ENCODE results near the gene SPECC1. TPM values are rescaled to one million over a fixed set of nuclear protein-coding genes. Genes with fewer than 3 reads are reported as not detected.

Gene SPECC1
- polyA plus RNA-seq, 3 donors: 36.0 to 58.4 (median 50.5) TPM

DNA sequence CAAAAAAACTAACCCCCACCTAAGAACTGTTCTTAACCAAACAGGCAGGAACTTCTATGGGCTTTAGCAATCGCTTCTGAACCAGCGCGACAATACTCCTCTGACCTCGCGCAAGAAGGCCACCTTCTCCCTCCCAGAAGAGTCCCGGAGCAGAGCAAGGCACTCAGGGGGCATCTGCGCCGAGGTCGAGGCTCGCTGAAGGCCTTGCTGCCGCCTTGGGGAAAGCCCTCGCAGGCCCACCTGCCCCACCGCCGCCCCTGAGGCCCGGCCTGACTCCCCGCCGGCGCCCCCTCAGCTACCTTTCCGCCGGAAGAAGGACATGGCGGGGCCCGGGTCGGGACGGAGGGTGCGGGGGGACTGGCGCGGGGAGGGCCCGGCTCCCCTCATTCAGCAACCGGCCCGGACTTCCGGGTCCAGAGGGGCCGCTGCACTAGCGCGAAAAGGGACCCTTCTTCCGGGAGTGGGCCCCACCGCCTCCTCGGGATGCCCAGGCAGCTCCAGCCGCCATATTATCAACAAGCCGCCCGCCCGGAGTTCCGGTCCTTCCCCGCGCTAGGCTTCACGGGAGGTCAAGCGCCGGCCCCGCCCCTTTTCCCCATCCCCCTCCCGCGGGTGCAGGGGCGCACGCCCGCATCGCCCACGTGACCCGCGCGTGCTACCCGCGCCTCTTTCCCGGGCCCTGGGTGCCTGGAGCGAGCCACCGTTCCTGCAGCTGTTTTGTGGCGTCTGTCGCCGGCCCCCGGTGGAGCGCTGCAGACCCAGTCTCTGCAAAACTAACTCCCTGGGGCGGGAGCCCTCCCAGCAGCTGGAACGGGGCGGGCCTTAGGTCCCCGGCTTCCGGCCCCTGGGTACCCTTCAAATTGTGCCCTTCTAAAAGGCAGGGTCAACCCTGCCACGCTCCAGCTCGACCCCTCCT is 31.6 kb upstream of the SPECC1 start, which contains the start of gene AKAP10:
Gene AKAP10 (minus strand): TSS at position 536 of the 916 bp plus-strand sequence. CDS start 149 bp downstream, at position 387.
- TF ChIP-seq, protein P1, sequence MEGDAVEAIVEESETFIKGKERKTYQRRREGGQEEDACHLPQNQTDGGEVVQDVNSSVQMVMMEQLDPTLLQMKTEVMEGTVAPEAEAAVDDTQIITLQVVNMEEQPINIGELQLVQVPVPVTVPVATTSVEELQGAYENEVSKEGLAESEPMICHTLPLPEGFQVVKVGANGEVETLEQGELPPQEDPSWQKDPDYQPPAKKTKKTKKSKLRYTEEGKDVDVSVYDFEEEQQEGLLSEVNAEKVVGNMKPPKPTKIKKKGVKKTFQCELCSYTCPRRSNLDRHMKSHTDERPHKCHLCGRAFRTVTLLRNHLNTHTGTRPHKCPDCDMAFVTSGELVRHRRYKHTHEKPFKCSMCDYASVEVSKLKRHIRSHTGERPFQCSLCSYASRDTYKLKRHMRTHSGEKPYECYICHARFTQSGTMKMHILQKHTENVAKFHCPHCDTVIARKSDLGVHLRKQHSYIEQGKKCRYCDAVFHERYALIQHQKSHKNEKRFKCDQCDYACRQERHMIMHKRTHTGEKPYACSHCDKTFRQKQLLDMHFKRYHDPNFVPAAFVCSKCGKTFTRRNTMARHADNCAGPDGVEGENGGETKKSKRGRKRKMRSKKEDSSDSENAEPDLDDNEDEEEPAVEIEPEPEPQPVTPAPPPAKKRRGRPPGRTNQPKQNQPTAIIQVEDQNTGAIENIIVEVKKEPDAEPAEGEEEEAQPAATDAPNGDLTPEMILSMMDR (IDR thresholded peaks at IDR 0.05): no peak
- no peaks in the 10 kb centered on the region for H3K9me3 ChIP-seq (replicated peaks in 1 of 2; ENCODE audit: control insufficient read depth in 1 of 2, insufficient read depth in 1 of 2, low read length in 2 of 2)
- H3K4me3 ChIP-seq (replicated peaks in 1 of 3; ENCODE audit: low read depth in 2 of 3, low read length in 3 of 3): peak within 1 kb of the TSS; percentile 86 to 94 (median 88)
- Mint-ChIP-seq H3K9me3 (peaks cover 0 to 6% (median 0%) of the 10 kb centered on the region in 7 donors), H3K27ac (peak within 1 kb of the TSS; percentile 94 to 98 (median 97)), H3K4me3 (peak within 1 kb of the TSS; percentile 92 to 96), H3K4me1 (peaks cover 68% of the 10 kb centered on the region), H3K27me3 (ENCODE audit: low read depth in 3 of 3) (peaks cover 0 to under 1% (median 0%) of the 10 kb centered on the region in 3 donors), H3K36me3 (peaks cover 15 to 27% of the 10 kb centered on the region in 2 donors)
- peak within 1 kb of the TSS; percentile 66 for H3K4me2 ChIP-seq (replicated peaks; ENCODE audit: extremely low read depth, low read length, poor library complexity, severe bottlenecking)
- H3K4me1 ChIP-seq (ENCODE audit: control insufficient read depth in 1 of 2, insufficient read depth in 2 of 2, low read length in 2 of 2): peaks cover 51 to 74% of the 10 kb centered on the region in 2 donors
- H4K20me1 ChIP-seq (ENCODE audit: insufficient read depth, low read length): peaks cover 35% of the 10 kb centered on the region
- WGBS (ENCODE audit: insufficient coverage): under 1% methylated on average over 75 of the region's 75 CpGs
- H3K27me3 ChIP-seq (ENCODE audit: control insufficient read depth in 2 of 2, insufficient read depth in 2 of 2, low read length in 2 of 2): no peaks in the 10 kb centered on the region
- peak within 1 kb of the TSS; percentile 96 for H3K9ac ChIP-seq (ENCODE audit: insufficient read depth, low read length, poor library complexity, severe bottlenecking)
- H3K79me2 ChIP-seq (ENCODE audit: insufficient read depth, low read length): peaks cover 62% of the 10 kb centered on the region
- peak; percentile 79 to 85 (median 84) for DNase-seq
- H2AFZ ChIP-seq (ENCODE audit: insufficient read depth, low read depth, low read length, poor library complexity, severe bottlenecking): peak within 1 kb of the TSS; percentile 89
- intact Hi-C loops (cut with micrococcal nuclease): loop anchor here in 1 of 2 donors (10.0 kb wide), 1 partner anchor 113 kb away; the partner anchor contains the start of gene ULK2
- H3K27ac ChIP-seq (ENCODE audit: low read depth in 1 of 2, low read length in 2 of 2): peak within 1 kb of the TSS; percentile 91 to 95
- H3K36me3 ChIP-seq (replicated peaks in 1 of 2; ENCODE audit: control insufficient read depth in 1 of 2, insufficient read depth in 2 of 2, low read length in 2 of 2): peaks cover 0 to 20% of the 10 kb centered on the region in 2 donors

DNA sequence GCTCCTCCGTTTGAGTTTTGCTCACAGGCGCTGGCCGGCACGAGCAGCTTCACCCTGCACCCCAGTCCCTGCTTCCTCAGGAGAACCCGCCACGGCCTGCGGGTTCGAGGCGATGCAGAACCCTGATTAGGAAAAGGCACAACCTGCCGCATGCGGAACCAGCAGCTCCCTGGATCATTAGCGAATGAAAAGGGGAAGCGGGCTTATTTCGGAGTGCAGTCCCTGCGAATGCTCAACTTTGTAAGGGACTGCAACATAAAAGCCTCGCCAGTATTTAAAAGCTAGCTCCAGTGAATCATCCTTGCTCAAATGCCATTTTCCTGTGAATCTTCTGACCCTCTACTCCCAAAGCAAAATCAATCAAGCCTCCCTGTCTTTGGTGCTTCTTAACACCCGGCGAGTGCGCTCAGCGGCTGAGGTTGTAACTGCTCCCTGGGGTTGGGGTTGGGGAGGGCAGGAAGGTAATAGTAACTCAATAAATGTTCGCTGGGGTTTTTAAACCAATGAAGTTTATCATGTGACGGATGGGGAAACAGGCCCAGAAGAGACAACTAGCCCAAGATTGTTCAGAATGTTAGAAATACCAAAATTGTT is 30.9 kb upstream of the SPECC1 start:
- Histone ChIP-seq H3K9ac (ENCODE audit: insufficient read depth, low read length, poor library complexity, severe bottlenecking) (peak overlapping the region; percentile 96), H4K20me1 (ENCODE audit: insufficient read depth, low read length) (peaks cover 28% of the 10 kb centered on the region), H3K4me2 (replicated peaks; ENCODE audit: extremely low read depth, low read length, poor library complexity, severe bottlenecking) (peak overlapping the region; percentile 66), H3K27ac (ENCODE audit: low read depth in 1 of 2, low read length in 2 of 2) (peak overlapping the region; percentile 91 to 95), H3K4me3 (replicated peaks in 1 of 3; ENCODE audit: low read depth in 2 of 3, low read length in 3 of 3) (peak overlapping the region; percentile 86 to 94 (median 88)), H2AFZ (ENCODE audit: insufficient read depth, low read depth, low read length, poor library complexity, severe bottlenecking) (peak overlapping the region; percentile 89), H3K9me3 (replicated peaks in 1 of 2; ENCODE audit: control insufficient read depth in 1 of 2, insufficient read depth in 1 of 2, low read length in 2 of 2) (no peaks in the 10 kb centered on the region), H3K27me3 (ENCODE audit: control insufficient read depth in 2 of 2, insufficient read depth in 2 of 2, low read length in 2 of 2) (no peaks in the 10 kb centered on the region), H3K79me2 (ENCODE audit: insufficient read depth, low read length) (peaks cover 54% of the 10 kb centered on the region), H3K36me3 (replicated peaks in 1 of 2; ENCODE audit: control insufficient read depth in 1 of 2, insufficient read depth in 2 of 2, low read length in 2 of 2) (peaks cover 0 to 20% of the 10 kb centered on the region in 2 donors), H3K4me1 (ENCODE audit: control insufficient read depth in 1 of 2, insufficient read depth in 2 of 2, low read length in 2 of 2) (peaks cover 51 to 67% of the 10 kb centered on the region in 2 donors)
- Mint-ChIP-seq H3K36me3 (peaks cover 15 to 25% of the 10 kb centered on the region in 2 donors), H3K4me1 (peaks cover 61% of the 10 kb centered on the region), H3K27ac (peak overlapping the region; percentile 94 to 98 (median 97)), H3K4me3 (peak overlapping the region; percentile 92 to 96), H3K9me3 (peaks cover 0 to 6% (median 0%) of the 10 kb centered on the region in 7 donors), H3K27me3 (ENCODE audit: low read depth in 3 of 3) (peaks cover 0 to 3% (median 0%) of the 10 kb centered on the region in 3 donors)
- intact Hi-C loops (cut with micrococcal nuclease): loop anchor here in 1 of 2 donors (10.0 kb wide), 1 partner anchor 114 kb away; the partner anchor contains the start of gene ULK2
- DNase-seq: peak; percentile 69 to 82 (median 78)
- WGBS (ENCODE audit: insufficient coverage): 0% methylated on average over 18 of the region's 22 CpGs
- TF ChIP-seq, protein P1 (IDR thresholded peaks at IDR 0.05): no peak
